ENCODE data around the gene USP36.

- TF ChIP-seq POLR2AphosphoS5 (IDR thresholded peaks at IDR 0.05; ENCODE audit: insufficient read depth in 1 of 2, low read depth in 1 of 2) (no peak), POLR2A (IDR thresholded peaks at IDR 0.05) (no peak), CTCF (IDR thresholded peaks at IDR 0.05) (no peak)
Observed at GRCh38 chr17:78777881-78778280, 62.7 kb downstream of the USP36 start.

Data from vagina (tissue), 2 donors.